Neutrophil (primary cell): ENCODE data around the gene USF2.

Source experiments
- H3K27ac ChIP-seq: fragments of 200-600 bp; sonication (generic); 2 replicates; pipeline ENCODE4 v1.5.1; 2016; ENCODE audit warnings: mild to moderate bottlenecking, moderate library complexity
- H3K27me3 ChIP-seq: fragments of 200-600 bp; sonication (generic); 2 replicates; pipeline ENCODE4 v1.6.0; 2016; ENCODE audit warnings: mild to moderate bottlenecking
- H3K36me3 ChIP-seq: fragments of 200-600 bp; sonication (generic); 2 replicates; pipeline ENCODE4 v1.5.1; 2017
- H3K4me1 ChIP-seq, 2 experiments: fragments of 200-600 bp in 1 of 2; sonication (generic) in 1 of 2; 1 replicate in 1 of 2; 2 replicates in 1 of 2; pipeline versions ENCODE4 v1.5.1 to v1.6.1; 2013 to 2016; ENCODE audit warnings: low read depth in 1 of 2, low read length in 1 of 2, mild to moderate bottlenecking in 1 of 2, moderate library complexity in 1 of 2; ENCODE audit not compliant: control insufficient read depth in 1 of 2, insufficient read depth in 1 of 2
- H3K4me3 ChIP-seq, 2 experiments: fragments of 200-600 bp in 1 of 2; sonication (generic) in 1 of 2; 1 replicate in 1 of 2; 2 replicates in 1 of 2; pipeline ENCODE4 v1.5.1; 2013 to 2016; ENCODE audit warnings: low read depth in 1 of 2, low read length in 1 of 2, mild to moderate bottlenecking in 1 of 2, moderate library complexity in 1 of 2
- H3K9me3 ChIP-seq: fragments of 200-600 bp; sonication (generic); 2 replicates; pipeline ENCODE4 v1.5.1; 2016
- CTCF ChIP-seq: fragments of 200-600 bp; sonication (generic); IDR thresholded peaks from 2 replicates; pipeline ENCODE4 v1.5.1; 2016; ENCODE audit warnings: antibody characterized with exemption

Gene USF2

GRCh38 chr19:35271546-35271945 is 2.8 kb downstream of the USF2 start:
- Histone ChIP-seq H3K36me3 (peaks cover 59% of the 10 kb centered on the region), H3K27ac (no peak overlapping the region), H3K9me3 (no peaks in the 10 kb centered on the region), H3K27me3 (no peaks in the 10 kb centered on the region), H3K4me3 (no peak overlapping the region), H3K4me1 (peaks cover 25 to 29% of the 10 kb centered on the region in 2 experiments)
- TF ChIP-seq CTCF = no peak

- peaks cover 66% of the 10 kb centered on the region for H3K36me3 ChIP-seq
- no peak overlapping the region for H3K4me3 ChIP-seq
- peak overlapping the region; percentile 11 for H3K27ac ChIP-seq
- H3K9me3 ChIP-seq = no peaks in the 10 kb centered on the region
- no peak for TF ChIP-seq CTCF
- peaks cover 18 to 23% of the 10 kb centered on the region in 2 experiments for H3K4me1 ChIP-seq
- no peaks in the 10 kb centered on the region for H3K27me3 ChIP-seq
These were observed 3.5 kb downstream of the USF2 start for GRCh38 chr19:35272122-35272719.

GRCh38 chr19:35272954-35273649 is 4.3 kb downstream of the USF2 start:
- Histone ChIP-seq H3K4me1 (peaks cover 14 to 18% of the 10 kb centered on the region in 2 experiments), H3K4me3 (no peak overlapping the region), H3K36me3 (peaks cover 75% of the 10 kb centered on the region), H3K9me3 (no peaks in the 10 kb centered on the region), H3K27me3 (no peaks in the 10 kb centered on the region), H3K27ac (no peak overlapping the region)
- no peak for TF ChIP-seq CTCF

GRCh38 chr19:35273686-35274259 is 5.0 kb downstream of the USF2 start:
- no peak for TF ChIP-seq CTCF
- Histone ChIP-seq H3K36me3 (peaks cover 81% of the 10 kb centered on the region), H3K4me3 (no peak overlapping the region)

GRCh38 chr19:35274323-35274722 is 5.6 kb downstream of the USF2 start:
- Histone ChIP-seq H3K4me3 (no peak overlapping the region), H3K9me3 (no peaks in the 10 kb centered on the region), H3K27me3 (no peaks in the 10 kb centered on the region), H3K4me1 (peaks cover 14 to 18% of the 10 kb centered on the region in 2 experiments), H3K27ac (no peak overlapping the region), H3K36me3 (peaks cover 87% of the 10 kb centered on the region)
- no peak for TF ChIP-seq CTCF

More at GRCh38 chr19:35273686-35274259, 5.0 kb downstream of the USF2 start:
- H3K4me1 ChIP-seq = peaks cover 14 to 18% of the 10 kb centered on the region in 2 experiments
- H3K27me3 ChIP-seq = no peaks in the 10 kb centered on the region
- no peak overlapping the region for H3K27ac ChIP-seq
- H3K9me3 ChIP-seq = no peaks in the 10 kb centered on the region
